Body of pancreas (tissue), 4 donors: ENCODE data around the gene FGF8.

Source experiments
- CTCF ChIP-seq, 7 experiments: fragments of 450-650 bp in 4 of 7; fragments of 200-600 bp in 3 of 7; sonication (generic) in 3 of 7; IDR thresholded peaks; one replicate each; pipeline ENCODE4 v1.5.1; 2016 to 2019; ENCODE audit warnings: antibody characterized with exemption in 7 of 7
- POLR2A ChIP-seq, 3 donors: fragments of 450-650 bp; IDR thresholded peaks; one replicate each; pipeline ENCODE4 v1.6.1; 2016; ENCODE audit warnings: antibody characterized with exemption in 3 of 3, mild to moderate bottlenecking in 2 of 3

GRCh38 chr10:101741938-101742337, 34.0 kb downstream of the FGF8 start:
- no peak for TF ChIP-seq CTCF (IDR thresholded peaks at IDR 0.05)
- no peak for TF ChIP-seq POLR2A (IDR thresholded peaks at IDR 0.05)
